ENCODE results near the gene RPS16. TPM values are rescaled to one million over a fixed set of nuclear protein-coding genes. Genes with fewer than 3 reads are reported as not detected.
A peak's percentile ranks its signal among the peaks of the same experiment; 100 is the strongest.

The RPS16 gene
- total and polyA plus RNA-seq, 12 donors = 229 to 2,033 (median 1,202) TPM

DNA sequence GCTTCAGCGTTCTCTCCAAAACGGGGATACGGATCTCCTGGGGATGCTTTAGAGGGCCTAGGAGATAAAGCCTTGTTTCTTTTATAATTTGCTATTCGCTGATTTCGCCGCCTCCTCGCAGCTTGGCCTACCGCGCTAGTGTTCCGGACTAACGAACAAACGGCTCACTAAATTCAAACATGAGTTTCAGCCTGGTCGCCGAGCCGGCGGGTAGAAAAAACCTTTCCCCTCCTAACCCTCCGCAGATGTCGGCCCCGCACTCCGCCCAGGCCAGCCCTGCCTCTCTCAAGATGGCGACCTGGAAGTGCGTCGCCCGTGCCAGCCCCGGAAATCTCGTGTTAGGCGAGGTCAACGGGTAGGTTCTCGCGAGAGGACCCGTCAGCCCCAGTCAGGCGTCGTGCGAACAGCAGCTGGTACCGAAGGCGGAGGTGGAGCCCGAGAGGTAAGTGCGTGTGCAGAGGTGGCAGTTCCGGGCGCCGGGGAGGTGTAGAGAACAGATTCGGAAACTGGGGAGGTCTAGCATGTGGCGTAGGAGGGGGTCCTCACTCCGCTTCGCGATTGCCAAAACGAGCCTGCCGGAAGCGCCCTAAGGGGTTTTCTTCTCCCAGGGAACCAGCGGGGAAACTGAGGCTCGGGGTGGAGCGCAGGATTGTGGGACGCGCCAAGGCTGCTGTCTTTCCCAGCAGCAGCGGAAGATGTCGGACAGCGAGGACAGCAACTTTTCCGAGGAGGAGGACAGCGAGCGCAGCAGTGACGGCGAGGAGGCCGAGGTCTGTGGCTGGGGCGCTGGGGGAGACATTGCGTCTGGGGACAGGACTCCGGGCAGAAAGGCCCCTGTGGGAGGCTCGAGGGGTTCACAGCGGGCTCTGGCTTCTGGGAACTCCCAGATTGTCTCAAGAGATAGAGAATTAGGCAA lies 9.7 kb upstream of the RPS16 start, which contains the start of gene SUPT5H:
Gene SUPT5H (plus strand): TSS at position 387 of the 916 bp plus-strand sequence. CDS start 309 bp downstream, at position 696.
- Histone ChIP-seq H3K4me3 (peak within 1 kb of the TSS; percentile 70 to 76 (median 72)), H3K4me1 (replicated peaks in 1 of 2) (peaks cover 17 to 31% of the 10 kb centered on the region in 2 donors), H3K36me3 (replicated peaks in 1 of 2) (no peaks in the 10 kb centered on the region), H3K27me3 (no peaks in the 10 kb centered on the region), H3K9me3 (replicated peaks in 1 of 3) (no peaks in the 10 kb centered on the region), H3K27ac (peak within 1 kb of the TSS; percentile 70 to 95 (median 91))
- intact Hi-C loops (cut with DNase I) = loop anchor here in 1 of 2 donors (10.0 kb wide), 1 partner anchor 89 kb away; the partner anchor contains the start of gene EID2B
- TF ChIP-seq, protein P1, sequence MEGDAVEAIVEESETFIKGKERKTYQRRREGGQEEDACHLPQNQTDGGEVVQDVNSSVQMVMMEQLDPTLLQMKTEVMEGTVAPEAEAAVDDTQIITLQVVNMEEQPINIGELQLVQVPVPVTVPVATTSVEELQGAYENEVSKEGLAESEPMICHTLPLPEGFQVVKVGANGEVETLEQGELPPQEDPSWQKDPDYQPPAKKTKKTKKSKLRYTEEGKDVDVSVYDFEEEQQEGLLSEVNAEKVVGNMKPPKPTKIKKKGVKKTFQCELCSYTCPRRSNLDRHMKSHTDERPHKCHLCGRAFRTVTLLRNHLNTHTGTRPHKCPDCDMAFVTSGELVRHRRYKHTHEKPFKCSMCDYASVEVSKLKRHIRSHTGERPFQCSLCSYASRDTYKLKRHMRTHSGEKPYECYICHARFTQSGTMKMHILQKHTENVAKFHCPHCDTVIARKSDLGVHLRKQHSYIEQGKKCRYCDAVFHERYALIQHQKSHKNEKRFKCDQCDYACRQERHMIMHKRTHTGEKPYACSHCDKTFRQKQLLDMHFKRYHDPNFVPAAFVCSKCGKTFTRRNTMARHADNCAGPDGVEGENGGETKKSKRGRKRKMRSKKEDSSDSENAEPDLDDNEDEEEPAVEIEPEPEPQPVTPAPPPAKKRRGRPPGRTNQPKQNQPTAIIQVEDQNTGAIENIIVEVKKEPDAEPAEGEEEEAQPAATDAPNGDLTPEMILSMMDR (IDR thresholded peaks at IDR 0.05) = no peak
- peak; percentile 91 to 98 for TF ChIP-seq POLR2A (IDR thresholded peaks at IDR 0.05)
- 0 to 1% (median 0%) methylated on average over 40 to 68 of the region's 68 CpGs for WGBS, 4 donors
- peak; percentile 97 to 99 (median 98) for DNase-seq

DNA sequence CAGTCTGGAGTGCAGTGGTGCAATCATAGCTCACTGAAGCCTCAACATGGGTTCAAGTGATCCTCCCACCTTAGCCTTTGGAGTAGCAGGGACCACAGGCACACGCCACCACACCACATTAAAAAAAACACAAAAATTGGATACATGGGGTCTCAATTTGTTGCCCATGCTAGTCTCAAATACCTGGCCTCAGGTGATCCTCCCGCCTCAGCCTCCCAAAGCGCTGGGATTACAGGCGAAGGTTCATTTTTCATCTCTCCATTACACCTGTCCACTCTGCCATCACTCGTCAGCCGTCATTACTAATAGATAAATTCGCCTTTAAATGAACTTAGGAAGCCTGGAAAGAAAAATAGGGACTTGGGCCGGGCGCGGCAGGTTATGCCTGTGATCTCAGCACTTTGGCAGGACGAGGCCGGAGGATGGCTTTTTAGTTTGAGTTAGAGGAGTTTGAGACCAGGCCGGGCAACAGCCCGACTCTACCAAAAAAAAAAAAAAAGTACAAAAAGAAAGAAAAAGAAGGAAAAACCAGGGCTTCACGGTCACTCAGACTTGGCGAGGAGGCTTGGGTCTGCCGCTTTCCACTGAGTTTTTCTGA lies 8.9 kb upstream of the RPS16 start:
- H3K4me1 ChIP-seq (replicated peaks in 1 of 2) = peaks cover 17 to 31% of the 10 kb centered on the region in 2 donors
- peak overlapping the region; percentile 70 to 95 (median 91) for H3K27ac ChIP-seq

DNA sequence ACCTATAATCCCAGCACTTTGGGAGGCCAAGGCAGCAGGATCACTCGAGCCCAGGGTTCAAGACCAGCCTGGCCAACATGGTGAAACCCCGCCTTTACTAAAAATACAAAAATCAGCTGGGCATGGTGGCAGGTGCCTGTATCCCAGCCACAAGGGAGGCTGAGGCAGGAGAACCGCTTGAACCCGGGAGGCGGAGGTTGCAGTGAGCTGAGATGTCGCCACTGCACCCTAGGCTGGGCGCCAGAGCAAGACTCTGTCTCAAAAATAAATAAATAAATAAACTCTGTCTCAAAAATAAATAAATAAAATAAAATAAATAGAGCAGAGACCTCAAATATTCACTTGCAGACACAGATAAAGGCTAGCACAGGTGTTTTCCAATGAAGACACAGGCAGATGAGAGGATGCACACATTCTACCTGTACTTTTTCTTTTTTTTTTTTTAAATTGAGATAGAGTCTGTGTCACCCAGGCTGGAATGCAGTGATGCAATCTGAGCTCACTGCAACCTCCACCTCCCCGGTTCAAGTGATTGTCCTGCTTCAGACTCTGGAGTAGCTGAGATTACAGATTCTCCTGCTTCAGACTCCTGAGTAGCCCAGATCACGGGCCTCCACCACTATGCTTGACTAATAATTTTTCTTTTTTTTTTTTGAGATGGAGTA lies 2.7 kb upstream of the RPS16 start:
- DNase-seq = no peak
- TF ChIP-seq POLR2A (IDR thresholded peaks at IDR 0.05) = no peak
- TF ChIP-seq, protein P1 (IDR thresholded peaks at IDR 0.05) = no peak
- H3K27me3 ChIP-seq = no peaks in the 10 kb centered on the region
- peaks cover 0 to 14% of the 10 kb centered on the region in 2 donors for H3K36me3 ChIP-seq (replicated peaks in 1 of 2)
- no peak overlapping the region for H3K4me3 ChIP-seq
- intact Hi-C loops (cut with DNase I) = loop anchor here in 1 of 2 donors (10.0 kb wide), 1 partner anchor 236 kb away; no protein-coding TSS in a partner anchor
- peaks cover 18 to 22% of the 10 kb centered on the region in 2 donors for H3K4me1 ChIP-seq (replicated peaks in 1 of 2)
- no peaks in the 10 kb centered on the region for H3K9me3 ChIP-seq (replicated peaks in 1 of 3)
- no peak overlapping the region for H3K27ac ChIP-seq
- 76 to 83% (median 82%) methylated on average over 9 of the region's 9 CpGs for WGBS, 4 donors

More for the DNA sequence above, 8.9 kb upstream of the RPS16 start:
- DNase-seq = peak in 2 of 7 donors; percentile 35 to 66
- intact Hi-C loops (cut with DNase I) = loop anchor here in 1 of 2 donors (10.0 kb wide), 1 partner anchor 90 kb away; the partner anchor contains the start of gene EID2B
- TF ChIP-seq POLR2A (IDR thresholded peaks at IDR 0.05) = no peak
- TF ChIP-seq, protein P1 (IDR thresholded peaks at IDR 0.05) = no peak
- H3K9me3 ChIP-seq (replicated peaks in 1 of 3) = no peaks in the 10 kb centered on the region
- H3K27me3 ChIP-seq = no peaks in the 10 kb centered on the region
- WGBS, 4 donors = 3 to 7% (median 4%) methylated on average over 17 of the region's 17 CpGs
- peak overlapping the region; percentile 69 to 76 (median 71) for H3K4me3 ChIP-seq
- H3K36me3 ChIP-seq (replicated peaks in 1 of 2) = no peaks in the 10 kb centered on the region
